Measurements from ENCODE around the gene BBS12. TPM values are rescaled to one million over a fixed set of nuclear protein-coding genes. Genes with fewer than 3 reads are reported as not detected.

Gene BBS12
- total and polyA plus RNA-seq, 2 experiments from 2014 or later, result 2.3 to 2.6 TPM

GRCh38 chr4:122762966-122763716, 30.6 kb downstream of the BBS12 start:
- Histone ChIP-seq H3K27ac (ENCODE audit: low read depth) (peak overlapping the region; percentile 51; the same call in 1 of the 2 replicates), H4K20me1 (replicated peaks; ENCODE audit: insufficient read depth) (no peaks in the 10 kb centered on the region), H3K79me2 (replicated peaks; ENCODE audit: insufficient read depth) (no peaks in the 10 kb centered on the region), H3K4me2 (no peak overlapping the region), H3K27me3 (ENCODE audit: insufficient read depth) (no peaks in the 10 kb centered on the region), H3F3A (replicated peaks; ENCODE audit: low read depth) (no peaks in the 10 kb centered on the region), H2AFZ (peak overlapping the region; percentile 24; the same call in 1 of the 2 replicates), H3K36me3 (ENCODE audit: insufficient read depth) (no peaks in the 10 kb centered on the region), H3K4me3 (no peak overlapping the region), H3K9me2 (ENCODE audit: insufficient read depth) (0 out of 2 replicates have a peak, but pooled peaks cover 4% of the 10 kb centered on the region), H3K4me1 (ENCODE audit: insufficient read depth) (peaks cover 25% of the 10 kb centered on the region)
- TF ChIP-seq REST (IDR thresholded peaks at IDR 0.05; ENCODE audit: unreplicated experiment) (no peak), JUNB (IDR thresholded peaks at IDR 0.05; ENCODE audit: unreplicated experiment) (no peak), ETS1 (IDR thresholded peaks at IDR 0.05) (no peak), POLR2AphosphoS5 (IDR thresholded peaks at IDR 0.05; ENCODE audit: low read depth) (no peak), ZNF462 (CRISPR knock-in tag; IDR thresholded peaks at IDR 0.05) (no peak), NANOG (IDR thresholded peaks at IDR 0.05; ENCODE audit: borderline replicate concordance) (no peak), STAT1 (IDR thresholded peaks at IDR 0.05; ENCODE audit: unreplicated experiment) (no peak)
- Mint-ChIP-seq H3K4me1 (peaks cover 31% of the 10 kb centered on the region), H3K27ac (no peak overlapping the region), H3K27me3 (ENCODE audit: insufficient read depth, low read depth, poor library complexity) (no peaks in the 10 kb centered on the region), H3K36me3 (ENCODE audit: low read depth) (no peaks in the 10 kb centered on the region), H3K9me3 (no peaks in the 10 kb centered on the region), H3K4me3 (no peak overlapping the region)
- DNase-seq (ENCODE audit: low spot score) (no peak), ATAC-seq (peak; percentile 79)
